Midbrain (tissue), 1 donor: ENCODE measurements around the gene VWF.
"Not testable (repeated sequence)": the region's sequence is repeated elsewhere in the genome, so short reads cannot be mapped to it uniquely, and the experiment has no call there.

Source experiments
- DNase-seq: peaks from one replicate; lab custom pipeline; 2025; lab: John Stamatoyannopoulos, UW

Gene VWF

DNA sequence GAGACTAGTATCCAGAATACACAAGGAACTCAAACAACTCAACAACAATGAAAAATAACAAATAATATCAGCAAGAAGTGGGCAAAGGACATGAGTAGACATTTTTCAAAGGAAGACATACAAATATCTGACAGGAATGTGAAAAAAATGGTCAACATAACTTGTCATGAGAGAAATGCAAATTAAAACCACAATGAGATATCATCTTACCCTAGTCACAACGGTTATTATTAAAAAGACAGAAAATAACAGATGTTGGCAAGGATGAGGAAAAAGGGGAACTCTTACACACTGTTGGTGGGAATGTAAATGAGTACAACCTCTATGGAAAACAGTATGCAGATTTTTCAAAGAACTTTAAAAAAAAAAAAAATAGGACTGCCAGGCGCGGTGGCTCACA is 20.4 kb downstream of the VWF start:
- DNase-seq = no peak

DNA sequence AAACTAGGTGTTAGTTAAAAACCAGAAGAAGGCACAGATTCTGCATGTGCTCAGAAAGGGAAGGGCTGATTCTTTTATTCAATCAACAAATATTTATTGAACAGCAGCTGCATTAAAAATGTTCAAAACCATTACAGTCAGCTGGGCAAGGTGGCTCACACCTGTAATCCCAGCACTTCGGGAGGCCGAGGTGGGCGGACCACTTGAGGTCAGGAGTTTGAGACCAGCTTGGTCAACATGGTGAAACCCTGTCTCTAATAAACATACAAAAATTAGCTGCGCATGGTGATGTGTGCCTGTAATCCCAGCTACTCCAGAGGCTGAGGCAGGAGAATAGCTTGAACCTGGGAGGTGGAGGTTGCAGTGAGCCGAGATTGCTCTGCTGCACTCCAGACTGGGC is 22.4 kb downstream of the VWF start:
- not testable (repeated sequence) for DNase-seq

DNA sequence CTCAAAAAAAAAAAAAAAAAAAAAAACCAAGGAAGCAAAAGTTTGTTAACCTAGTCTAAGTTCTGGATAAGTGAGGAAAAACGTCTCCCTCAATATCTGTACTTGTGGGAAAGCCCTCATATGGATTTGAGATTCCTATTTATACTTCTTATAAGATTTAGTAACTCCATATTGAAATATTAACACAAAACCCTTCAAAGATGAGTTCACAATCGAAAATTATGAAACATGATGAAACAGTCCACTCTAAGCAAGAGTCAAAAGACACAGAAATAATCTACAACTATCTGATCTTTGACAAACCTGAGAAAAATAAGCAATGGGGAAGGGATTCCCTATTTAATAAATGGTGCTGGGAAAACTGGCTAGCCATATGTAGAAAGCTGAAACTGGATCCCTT is 25.2 kb downstream of the VWF start:
- DNase-seq = no peak

DNA sequence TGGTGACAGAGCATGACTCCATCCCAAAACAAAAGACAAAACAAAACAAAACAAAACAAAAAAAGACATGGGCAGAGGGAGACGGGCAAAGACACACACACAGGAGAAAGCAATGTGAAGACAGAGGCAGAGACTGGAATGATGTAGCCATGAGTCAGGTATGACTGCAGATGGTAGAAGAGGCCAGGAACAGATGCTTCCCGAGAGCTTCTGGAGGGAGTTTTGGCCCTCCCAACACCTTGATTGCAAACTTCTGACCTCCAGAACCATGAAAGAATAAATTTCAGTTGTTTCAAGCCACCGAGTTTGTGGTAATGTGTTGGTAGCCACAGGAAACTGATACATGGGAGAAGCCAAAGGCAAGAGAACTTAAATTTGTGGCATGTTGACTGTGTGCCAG is 27.1 kb downstream of the VWF start:
- DNase-seq = no peak

DNA sequence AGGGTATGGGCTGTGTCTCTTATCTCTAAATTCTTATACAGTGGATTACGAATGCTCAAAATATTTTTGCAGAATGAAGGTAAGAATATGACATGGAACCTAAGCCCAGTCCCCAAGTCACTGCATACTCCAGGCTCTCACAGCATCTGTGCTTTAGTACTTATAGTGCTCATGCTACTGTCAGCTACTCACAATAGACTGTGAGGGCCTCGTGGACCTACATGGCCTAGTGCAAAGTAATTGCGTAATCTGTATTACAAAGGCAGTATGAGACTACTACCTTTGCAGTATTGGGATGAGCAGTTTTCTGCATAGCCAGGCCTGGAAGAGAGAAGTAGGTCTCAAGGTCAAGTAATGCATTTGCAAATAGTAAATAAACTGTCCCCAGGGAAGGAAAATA is 27.9 kb downstream of the VWF start:
- no peak for DNase-seq

DNA sequence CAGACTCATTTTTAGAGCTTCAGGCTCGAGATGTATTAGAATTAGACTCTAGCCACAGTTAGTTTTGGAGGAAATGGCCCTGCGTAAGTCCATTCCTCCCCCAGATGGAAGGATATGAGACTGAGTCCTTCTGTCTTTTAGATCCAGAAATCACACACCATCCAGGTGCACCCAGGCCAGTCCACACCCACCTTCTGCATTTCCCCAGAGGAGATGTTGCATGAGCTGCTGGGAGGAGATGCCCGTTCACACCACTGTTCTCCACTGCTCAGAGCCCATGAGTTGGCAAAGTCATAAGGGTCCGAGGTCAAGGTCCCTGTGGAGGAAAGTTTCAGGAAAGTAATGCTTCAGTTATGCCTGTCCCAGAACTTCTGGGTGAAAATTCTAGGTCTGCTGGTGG is 29.2 kb downstream of the VWF start:
- no peak for DNase-seq

DNA sequence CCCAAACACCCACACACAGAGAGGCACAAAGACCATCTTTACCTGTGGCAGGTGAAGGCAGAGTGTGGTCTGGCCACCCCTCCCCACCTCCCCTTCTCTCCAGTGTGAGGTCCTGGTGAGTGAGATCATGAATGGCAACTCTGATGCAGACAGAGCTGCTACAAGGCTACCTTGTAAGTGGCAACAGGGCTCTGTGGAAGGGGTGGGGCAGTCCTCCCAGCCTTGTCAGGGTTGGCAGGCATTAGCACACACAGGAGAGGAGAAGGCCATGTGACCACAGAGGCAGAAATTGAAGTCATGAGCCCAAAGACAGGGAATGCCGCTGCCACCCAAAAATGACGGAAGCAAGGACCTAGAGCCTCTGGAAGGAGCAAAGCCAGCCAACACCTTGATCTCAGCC is 30.7 kb downstream of the VWF start:
- DNase-seq = no peak

DNA sequence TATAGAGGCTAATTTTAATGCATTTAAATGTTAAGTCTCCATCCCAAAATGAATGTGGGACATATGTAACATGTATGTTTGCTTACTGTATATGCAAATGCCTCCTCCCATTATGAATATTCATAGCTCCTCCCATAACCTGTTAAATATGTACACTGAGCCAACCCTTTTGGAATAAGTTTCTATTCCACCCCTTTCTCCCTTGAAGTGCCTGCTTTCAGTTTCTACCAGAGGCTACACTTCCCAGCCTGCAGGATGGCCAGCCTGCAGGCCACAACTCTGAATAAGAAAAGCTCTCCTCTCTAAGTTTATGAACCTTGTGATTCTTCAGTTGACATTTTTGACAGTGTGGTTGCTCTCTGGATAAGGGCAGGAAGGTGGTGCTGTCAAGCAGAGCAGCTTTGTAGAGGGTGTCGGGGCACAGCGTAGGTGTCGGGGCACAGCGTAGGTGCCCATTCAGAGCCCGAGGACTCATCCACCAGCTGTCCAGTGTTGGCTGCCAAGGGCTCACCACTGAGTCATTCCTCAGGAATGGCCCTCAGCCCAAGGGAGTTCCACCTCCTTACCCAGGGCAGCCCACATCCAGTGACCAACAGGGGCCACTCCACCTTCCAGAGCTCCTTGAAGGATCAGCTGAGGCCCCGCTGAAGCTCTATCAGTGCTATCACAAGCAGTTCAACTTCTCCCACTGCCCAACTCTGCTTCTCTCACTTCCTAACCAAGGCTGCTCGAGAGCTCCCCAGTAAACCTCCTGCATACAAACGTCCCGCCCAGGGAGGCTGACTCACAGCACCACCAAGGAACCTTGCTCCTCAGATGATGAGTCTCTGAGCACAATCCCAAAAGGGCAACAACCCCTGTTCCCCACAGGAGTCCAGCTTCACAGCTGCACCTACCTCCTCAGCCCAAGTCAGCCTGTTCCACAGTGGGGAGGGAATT is 31.4 kb downstream of the VWF start:
- DNase-seq = no peak

DNA sequence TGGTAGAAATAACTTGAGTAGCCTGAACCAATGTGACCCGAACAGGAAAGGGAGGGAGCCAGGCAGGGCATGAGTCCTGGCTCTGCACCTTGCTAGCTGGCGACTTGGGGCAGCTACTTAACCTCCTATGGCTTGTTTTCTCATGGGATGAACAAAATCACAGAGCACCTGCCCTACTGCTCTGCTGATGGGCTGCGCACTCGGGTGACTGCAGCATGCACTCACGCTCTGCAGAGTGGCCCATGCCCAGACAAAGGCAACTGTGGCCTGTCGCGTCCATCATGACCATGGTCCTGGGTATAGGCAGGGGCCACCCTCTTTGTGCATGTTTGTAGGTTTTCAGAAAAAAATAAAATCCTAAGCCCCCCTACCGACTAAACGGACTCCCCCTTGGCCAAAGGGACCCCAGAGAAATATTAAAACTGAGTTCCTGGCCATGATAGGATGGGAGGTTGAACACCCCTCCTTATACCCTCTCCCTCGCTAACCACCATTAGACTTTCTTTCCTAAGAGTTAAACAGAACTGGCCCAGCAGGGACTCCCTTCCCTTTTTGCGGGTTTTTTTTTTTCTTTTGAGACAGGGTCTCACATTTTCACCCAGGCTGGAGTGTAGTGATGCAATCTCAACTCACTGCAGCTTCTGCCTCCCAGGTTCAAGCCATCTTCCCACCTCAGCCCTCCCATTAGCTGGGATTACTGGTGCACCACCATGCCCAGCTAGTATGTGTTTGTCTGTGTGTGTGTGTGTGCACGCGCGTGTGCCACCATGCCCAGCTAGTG is 32.5 kb downstream of the VWF start:
- no peak for DNase-seq

DNA sequence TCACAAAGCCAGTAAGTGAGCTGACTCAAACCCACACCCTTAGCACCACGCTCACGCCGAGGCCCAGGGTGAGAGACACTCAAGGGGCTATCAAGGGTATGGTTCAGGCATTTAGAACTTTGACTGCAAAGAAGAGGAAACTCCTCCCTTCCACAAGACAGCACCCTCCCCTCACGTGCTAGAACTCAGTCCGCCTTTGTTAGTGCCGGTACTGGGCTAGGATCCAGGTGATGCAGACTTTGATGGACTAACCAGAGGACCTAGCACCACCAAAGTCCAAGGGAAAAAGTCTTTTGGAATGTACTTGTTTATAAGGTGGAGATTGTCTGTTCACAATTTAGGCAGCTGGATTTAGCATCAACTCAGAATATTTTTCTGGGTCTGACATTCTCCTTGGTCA is 33.7 kb downstream of the VWF start:
- DNase-seq = no peak

DNA sequence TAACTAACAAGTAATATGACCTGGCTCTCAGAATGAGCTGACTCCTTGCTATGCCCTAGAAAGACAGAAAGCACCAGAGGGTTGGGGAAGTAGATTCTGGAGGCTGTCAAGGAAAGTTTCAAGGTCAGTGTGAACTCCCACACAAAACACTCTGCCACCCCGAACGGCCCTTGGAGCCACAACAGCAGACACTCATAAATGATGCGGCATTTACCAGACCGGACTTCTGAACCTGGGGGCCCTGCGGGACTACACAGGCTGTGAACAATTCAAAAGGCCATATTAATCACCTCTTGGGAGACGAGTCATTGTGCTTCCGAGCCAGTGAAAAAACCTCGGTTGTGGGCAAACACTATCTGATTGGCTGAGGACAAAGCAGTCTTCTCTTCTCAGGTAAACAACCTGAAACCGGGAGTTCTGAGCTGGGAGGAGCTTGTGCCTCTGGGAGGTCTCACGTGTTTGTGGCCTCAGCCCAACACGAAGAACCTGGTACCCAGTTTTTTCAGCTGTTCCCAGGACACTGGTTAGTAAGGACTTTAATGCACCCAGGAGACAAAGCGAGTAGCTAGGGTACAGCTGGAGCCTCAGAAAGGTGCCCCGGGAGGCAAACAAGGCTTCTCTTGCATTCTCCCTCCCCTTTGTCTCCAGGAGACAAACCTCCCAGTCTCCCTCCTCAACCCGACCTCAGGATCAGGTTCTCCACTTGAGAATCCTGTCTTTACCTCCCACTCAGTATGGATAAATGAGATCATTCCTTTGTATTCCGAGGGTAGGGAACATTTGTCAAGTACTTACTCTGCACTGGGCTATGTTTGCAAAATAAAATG is 35.3 kb downstream of the VWF start:
- DNase-seq = no peak

DNA sequence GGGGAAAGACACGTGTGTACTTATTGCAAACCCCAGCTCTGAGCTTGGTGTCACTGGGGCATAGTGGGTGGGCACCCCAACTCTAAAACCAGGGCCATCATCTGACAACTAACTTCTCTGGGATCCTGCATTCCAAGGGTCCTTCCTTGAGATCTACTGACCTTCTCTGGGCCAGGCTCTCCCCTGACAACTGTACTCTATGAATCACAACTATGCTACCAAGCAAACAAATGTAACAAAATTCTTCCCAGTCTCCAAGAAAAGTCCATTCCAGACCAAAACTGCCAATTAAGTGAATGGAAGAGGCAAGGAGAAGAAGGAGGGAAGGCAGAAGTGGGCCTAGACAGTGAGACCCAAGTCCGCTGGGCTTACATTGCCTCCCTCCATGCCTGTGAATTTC is 38.2 kb downstream of the VWF start:
- no peak for DNase-seq

DNA sequence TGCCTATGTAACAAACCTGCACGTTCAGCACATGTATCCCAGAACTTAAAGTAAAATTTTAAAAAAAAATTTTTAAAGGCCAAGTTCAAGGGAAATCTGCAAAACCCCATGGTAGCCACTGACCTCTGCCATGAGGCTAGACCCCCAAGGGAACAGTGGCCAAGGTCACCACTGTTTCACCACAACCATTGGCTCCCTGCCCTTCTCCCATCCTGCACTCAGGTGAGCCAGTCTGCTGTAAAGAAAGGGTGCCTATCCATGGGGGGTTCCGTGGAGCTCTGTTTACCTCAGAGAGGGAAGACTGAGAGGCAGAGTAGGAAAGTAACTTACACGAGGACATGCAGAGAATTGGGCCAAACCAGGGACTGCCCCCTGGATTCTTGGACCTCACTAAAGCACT is 38.6 kb downstream of the VWF start:
- DNase-seq = no peak

DNA sequence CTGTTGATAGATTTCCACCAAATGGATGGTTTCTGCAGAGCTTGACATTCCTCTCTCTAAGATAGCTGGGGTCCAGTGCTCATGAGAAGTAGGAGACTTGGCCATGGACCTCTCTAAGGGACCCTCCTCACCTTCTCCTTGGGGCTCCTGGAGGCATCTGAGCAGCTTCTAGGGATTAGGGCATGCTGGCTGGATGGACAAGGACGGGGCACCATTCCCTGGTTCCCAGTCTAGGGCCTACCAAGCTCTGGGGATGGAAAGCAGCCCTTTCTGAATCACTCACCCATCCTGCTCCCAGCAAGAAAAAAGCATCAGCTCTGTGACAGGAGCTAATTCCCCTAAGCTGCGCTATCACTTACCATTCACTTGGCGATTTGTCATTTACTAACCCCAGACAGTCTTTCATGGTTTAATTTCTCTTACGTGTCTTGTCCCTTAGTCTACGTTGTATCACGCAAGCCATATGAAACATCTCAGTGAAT is 39.5 kb downstream of the VWF start:
- no peak for DNase-seq

DNA sequence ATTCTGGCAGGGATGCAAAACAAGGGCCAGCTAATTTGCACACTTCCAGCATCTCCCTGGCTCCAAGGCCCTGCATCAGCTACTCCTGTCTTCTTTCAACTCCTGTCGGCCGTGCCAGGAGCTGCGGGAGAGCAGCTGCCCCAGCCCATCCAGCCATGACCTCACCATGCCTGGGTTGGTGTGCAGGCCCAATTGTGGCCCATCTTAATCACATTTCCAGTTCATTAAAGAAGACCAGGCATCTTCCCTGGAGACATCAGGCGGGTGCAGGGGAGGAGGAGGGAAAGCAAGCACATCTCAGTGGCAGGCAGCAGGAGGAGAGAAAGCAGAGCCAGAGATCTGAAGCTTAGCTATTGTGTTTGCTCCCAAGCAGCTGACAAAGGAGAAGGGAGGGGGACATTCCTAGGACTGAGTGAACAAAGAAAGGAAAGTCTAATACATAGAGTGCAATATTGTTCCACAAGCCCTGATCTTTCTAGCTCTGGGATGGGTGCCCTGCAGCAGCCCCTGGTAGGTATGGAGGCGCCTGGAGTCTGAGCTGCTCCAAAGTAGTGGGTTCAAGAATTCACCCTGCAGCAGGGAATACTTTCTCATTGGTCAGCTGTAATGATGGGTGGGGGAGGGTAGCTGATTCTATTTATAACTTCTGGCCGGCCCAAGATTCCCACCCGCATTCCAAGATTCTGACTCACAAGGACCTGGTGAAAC is 40.1 kb downstream of the VWF start:
- DNase-seq = peak; percentile 28

DNA sequence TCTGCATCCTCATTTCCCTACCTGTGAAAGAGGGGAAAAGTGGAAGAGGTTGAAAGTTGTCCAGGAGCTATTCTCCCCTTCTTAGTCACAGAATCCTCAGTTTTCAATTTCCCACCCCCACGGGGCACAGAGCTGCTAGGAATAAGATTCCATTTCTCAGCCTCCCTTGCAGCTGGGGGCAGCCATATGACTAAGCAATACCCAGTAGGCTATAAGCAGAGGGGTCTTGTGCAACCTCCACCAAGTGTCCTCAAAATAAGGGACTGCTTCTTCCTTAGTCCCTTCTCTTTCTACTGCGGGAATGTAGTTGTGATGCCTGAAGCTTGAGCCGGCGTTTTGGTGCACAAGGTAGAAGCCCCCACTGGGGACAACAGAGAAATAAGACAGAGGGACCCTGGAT is 40.9 kb downstream of the VWF start:
- no peak for DNase-seq

DNA sequence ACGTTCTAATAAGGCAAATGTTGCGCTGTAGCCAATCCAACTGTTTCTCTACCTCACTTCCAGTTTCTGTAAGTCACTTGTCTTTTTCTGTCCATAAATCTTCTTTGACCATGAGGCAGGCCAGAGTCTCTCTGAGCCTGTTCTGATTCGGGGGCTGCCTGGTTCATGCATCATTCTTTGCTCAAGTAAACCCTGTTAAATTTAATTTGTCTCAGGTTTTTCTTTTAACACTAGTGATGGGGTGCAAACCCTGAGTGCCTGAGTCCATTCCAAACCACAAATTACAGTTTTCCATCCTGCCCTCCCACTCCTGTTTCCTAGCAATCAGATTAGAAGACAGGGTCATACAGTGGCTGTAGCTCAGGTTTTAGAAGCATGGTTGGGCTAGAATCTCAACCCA is 41.9 kb downstream of the VWF start:
- DNase-seq = no peak

DNA sequence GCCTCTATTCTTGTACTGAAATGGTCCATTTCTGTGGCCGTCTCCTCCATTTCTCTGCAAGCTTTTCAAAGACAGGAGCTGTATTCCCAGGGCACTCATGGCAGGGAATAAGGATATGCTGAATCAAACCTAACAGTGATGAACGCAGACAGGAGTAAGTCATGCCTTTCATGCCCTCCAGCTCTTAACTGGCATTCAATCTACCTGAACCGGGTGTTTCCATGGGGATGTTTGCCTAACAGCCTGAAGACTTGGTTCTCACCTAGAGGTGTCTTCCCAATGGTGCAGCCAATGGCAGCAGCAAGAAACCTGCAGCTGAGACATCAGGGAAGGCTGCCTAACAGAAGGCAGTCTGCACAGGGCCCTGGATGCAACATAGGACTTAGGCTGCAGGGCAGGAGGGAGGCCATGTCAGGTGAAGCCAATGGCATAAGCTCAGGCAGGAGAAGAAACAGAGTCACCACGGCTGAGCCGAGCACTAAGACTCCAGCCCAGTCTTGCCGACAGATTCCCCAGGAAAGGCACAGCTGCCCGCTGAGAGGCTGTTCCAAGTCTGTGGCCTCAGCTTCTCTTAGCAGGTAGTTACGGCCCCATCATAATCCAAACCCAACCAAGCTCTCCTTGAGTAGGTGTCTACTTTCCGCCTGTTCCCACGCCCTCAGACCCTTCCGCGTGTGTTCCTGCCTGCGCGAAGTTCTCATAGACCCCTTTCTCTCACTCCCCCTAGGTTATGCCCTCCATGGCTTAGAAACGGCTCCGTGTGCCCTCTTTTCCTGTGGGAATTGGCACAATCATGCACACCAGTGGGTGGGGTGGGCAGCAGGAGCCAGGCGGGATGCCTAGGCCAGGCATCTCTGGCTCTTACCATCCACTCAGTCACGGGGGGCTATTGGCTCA is 44.1 kb downstream of the VWF start:
- DNase-seq = no peak

DNA sequence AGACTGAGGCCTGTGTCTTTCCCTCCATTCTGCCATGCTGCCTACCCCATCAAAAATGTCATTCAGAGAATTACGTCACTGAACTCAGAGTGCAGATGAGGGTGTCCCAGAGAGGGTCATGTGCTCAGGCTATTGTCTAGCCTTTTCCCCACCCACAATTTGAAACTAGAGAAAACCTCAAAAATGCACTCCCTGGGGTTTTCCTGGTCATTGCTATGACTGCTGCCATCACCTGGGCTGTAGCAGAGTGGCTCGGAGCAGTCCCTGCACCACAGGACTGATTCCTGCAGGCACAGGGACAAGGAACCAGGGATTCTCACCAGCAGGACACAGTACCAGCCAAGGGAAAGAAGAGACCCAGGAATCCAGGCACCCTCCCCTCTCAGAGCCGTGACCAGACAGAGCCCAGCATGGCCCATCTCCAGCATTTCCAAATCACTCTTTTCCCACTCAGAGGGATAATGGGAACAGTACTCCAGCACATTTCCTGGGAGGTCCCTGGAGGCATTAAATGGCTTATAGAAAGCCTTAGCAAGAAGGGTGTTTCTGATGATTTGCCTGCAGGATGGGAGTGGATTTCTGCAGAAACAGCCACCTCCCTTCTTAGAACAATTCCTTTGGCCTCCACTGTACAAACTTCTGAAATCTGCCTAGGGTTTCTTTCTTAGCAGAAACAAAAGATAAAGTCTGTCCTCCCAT is 45.9 kb downstream of the VWF start:
- DNase-seq = no peak

DNA sequence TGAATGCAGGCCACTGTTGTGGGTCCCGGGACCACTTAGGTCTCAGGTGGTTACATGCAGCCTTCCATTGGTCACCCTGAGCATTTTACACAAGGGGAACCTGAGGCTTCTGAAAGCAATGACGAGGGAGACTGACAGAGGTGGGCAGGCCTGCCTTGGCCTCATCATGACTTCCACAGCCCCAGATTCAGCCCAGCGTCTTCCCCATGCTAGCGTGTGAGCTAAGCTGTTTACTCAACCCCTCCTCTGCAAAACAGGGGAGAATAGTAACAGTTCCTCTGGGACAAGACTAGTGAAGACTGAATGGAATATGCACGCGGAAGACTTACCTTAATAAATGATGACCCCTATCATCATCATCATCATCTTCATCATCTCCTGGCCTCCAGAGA is 46.8 kb downstream of the VWF start:
- no peak for DNase-seq
